Stimulated activated CD8-positive, alpha-beta memory T cell treated with anti-CD3 and anti-CD28 coated beads, Interleukin-15, amount 100 ng/mL, for 24 hours (primary cell): ENCODE data around the gene CNOT3.
A peak's percentile ranks its signal among the peaks of the same experiment; 100 is the strongest.

ENCODE experiments used
- DNase-seq: peaks from one replicate; pipeline ENCODE4 v3.0.0-alpha.2; 2020; ENCODE audit warnings: low read depth

Gene CNOT3

DNA sequence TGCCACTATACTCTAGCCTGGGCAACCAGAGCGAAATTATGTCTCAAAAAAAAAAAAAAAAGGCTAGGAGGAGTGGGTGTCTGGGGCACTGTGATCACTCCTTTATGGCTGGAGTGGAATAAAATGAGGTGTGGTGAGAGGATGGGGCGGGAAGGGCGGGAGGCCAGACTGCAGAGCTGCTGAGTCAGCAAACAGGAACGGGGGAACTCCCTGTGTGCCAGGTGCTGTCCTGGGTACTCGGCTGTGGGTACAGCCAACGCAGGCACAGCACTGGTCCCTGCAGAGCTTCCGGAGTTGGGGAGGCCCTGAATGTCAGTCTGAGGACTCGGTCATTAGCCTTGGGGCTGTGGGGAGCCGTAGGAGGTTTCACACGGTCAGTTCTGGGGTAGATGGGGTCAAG is 16.3 kb upstream of the CNOT3 start:
- DNase-seq: no peak

DNA sequence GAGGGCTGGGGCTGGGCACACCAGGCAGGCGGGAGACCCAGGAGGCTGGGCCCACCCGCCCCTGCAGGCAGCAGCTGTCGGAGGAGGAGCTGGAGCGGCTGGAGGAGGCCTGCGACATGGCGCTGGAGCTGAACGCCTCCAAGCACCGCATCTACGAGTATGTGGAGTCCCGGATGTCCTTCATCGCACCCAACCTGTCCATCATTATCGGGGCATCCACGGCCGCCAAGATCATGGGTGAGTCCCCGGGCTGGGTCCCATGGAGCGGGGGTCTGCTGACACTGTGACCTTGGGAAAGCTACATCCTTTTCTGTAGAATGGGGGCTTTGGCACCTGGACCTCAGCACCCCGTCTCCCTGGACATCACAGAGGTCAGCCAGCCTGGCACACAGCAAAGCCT is 13.9 kb upstream of the CNOT3 start:
- no peak for DNase-seq

DNA sequence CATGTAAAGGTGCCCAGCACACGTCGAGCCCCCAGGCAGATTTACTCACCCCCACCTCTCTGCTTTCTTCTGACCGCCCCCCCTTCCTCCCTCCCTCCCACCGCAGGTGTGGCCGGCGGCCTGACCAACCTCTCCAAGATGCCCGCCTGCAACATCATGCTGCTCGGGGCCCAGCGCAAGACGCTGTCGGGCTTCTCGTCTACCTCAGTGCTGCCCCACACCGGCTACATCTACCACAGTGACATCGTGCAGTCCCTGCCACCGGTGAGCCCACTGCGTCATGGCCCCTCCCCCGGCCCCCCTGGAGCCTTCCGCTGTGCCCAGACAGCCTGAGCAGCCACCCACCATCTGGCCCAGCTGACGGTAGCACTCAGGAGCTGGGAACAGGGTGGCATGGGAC is 13.2 kb upstream of the CNOT3 start:
- no peak for DNase-seq

DNA sequence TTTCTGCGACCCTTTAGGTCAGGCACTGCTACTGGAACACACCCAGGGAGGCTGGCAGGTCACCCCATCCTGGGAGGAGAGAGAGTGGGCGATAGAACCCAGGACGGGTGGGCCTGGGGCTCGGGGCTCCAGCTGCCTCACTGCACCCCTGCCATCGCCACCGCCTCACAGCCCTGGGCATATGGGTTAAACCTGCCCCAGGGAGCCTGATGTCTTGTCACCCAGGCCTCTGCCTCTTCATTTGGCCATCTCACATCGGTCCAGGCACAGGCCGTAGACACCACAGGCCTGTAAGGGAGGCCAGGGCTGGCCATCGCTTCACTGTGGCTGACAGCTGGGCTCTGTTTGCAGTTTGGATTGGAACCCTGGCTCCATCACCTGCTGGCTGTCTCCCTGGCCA is 11.8 kb upstream of the CNOT3 start:
- no peak for DNase-seq

DNA sequence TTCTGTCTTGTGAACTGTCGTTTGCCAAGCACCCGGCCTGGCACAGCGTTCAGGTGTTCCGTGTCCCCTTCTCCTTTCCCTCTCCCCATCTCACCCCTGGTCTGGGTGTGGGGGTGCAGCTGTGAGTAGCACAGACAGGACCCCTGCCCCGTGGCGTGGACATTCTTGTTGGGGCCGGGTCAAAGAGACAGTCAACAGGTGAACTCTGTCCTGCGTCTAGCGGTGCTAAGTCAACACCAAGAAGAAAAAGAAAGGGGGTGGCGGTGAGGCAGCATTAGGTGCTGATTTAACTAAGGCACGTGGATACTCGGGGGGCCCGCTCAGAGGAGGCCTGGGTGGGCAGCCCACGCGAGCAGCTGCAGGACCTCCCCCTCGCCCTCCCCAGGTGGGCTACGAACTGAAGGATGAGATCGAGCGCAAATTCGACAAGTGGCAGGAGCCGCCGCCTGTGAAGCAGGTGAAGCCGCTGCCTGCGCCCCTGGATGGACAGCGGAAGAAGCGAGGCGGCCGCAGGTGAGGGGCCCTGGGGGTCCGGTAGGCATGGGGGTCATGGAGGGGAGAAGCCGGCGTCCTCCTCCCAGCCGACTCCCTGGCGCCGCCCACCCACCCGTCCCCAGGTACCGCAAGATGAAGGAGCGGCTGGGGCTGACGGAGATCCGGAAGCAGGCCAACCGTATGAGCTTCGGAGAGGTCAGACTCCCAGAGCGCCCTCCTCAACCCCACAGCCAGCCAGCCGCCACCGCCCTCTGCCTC is 9.7 kb upstream of the CNOT3 start:
- DNase-seq: no peak

DNA sequence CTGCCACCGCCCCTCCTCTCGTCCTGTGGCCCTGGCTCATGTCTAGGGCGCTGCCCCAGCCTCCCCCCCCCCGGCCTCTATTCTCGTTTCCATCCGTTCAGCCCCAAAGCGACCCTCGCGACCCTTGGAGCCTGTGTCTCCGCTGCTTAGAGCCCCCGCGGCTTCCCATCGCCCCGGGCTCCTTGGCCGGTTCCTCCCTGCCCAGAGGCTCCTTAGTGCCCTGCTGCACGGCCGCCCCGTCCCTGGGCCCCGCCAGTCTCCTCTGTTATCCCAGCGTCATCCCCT is 9.2 kb upstream of the CNOT3 start:
- no peak for DNase-seq

DNA sequence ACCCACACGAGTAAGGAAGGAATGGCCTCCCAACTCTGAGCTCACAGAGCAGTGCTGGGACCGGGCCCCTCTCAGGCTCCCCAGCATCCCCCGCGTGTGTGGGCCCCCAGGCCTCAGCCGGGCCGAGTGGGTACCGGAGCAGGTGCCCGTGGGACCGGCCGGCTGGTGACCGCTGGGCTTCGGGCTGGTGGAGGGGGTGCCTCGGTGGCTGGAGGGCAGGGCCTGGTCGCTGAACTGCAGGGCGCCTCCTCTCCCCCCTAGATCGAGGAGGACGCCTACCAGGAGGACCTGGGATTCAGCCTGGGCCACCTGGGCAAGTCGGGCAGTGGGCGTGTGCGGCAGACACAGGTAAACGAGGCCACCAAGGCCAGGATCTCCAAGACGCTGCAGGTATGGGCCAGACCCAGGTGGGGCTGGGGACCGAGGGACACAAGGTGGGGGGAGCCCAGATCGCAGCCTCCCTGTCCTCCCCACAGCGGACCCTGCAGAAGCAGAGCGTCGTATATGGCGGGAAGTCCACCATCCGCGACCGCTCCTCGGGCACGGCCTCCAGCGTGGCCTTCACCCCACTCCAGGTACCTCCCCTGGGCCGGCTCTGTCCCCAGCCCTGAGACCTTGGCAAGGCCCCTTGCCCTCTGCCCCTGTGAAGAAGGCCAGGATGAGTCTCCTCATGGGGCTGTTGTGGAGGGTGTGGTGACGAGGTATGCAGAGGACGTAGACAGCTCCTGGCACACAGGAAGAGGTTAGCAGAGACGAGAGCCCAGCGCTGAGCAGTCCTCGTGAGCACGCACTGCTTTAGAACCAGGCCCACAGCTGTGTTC is 8.6 kb upstream of the CNOT3 start:
- no peak for DNase-seq

DNA sequence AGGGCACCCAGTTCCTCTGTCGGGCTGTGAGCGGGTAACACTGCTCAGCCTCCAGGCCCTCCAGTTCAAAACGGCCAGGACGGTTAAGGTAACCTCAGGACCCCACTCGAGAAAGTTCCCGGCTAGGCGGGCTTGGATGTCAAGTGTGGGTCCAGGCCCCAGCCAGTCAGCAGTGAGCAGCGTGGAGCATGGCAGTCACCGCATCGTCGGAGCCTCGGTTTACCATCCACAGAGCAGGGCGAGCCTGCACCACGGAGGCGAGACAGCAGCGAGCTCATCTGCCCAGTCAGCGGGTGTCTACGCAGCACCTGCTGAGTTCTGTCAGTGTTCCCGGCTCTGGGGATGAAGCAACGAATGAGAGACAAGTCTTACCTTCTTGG is 8.0 kb upstream of the CNOT3 start:
- no peak for DNase-seq

DNA sequence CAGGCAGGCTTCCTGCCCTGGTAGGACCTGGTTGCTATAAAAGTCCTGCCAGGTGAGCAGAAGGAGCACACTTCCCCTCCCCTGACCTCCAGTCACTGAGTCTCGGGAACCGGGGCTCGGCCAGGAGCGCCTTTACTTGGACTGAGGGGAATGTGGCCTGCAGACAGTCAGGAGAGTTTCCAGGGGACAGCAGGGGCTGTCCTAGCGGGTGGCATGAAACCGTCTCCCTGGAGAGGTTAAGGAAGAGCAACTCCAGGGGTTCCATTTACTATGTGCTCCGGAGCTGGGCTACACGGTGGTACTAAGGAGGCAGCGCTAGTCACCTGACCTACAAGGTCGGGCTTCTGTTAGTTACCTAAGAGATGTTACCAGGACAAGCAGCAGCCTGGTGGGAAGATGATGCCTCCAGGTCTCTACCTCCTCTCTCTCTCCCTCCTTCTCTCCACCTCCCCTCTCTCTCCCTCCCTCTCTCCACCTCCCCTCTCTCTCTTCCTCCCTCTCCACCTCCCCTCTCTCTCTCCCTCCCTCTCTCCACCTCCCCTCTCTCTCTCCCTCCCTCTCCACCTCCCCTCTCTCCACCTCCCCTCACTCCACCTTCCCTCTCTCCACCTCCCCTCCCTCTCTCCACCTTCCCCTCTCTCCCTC is 4.1 kb upstream of the CNOT3 start:
- no peak for DNase-seq

DNA sequence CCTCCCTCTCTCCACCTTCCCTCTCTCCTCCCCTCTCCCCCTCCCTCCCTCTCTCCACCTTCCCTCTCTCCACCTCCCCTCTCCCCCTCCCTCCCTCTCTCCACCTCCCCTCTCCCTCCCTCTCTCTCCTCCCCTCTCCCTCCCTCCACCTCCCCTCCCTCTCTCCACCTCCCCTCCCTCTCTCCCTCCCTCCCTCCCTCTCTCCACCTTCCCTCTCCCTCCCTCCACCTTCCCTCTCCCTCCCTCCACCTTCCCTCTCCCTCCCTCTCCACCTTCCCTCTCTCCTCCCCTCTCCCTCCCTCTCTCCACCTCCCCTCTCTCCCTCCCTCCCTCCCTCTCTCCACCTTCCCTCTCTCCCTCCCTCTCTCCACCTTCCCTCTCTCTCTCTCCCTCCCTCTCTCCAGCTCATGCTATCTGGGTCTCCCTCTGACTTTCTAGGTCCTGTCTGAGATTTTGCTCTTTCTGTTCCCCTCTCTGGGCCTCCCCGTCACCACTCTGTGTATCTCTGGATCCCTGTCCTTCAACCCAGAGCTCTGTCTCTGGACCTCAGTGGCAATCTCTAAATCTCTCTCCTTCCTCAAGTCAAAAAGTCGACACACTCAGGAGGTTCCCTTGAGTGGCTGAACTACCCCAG is 3.5 kb upstream of the CNOT3 start:
- no peak for DNase-seq

DNA sequence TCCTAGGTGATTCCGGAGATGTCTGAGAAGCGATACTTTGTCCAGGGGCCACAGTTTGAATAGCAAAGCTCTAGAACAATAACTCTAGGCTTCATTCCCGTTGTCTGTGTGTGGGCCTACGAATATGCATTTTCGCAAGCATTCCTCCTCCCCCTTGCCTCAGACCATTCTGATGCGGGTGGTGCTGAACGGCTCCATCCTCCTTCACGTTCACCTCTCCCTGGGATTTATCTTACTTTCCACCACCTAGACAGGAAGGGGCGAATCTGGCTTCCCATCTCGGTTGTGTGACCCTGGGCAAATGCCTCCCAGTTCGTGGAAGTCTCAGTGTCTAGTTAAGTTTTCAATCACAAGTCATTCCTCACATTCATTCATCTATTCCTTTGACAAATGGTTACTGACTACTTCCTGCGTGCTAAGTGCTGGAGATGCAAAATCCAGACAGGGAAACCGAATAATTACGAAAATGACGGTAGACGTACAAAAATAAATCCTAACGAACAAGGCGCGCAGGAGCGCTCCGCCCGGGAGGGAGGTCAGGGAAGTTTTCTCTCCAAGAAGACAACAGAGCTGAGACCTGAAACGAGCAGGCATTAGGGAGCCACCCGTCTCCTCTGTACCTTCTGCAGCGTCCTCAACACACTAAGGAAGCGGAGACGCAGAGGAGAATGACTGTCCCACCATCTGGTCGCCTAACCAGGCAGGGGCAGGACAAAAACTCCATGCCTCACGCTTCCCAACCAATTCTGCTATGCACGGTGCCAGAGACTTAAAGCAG is 1.3 kb upstream of the CNOT3 start:
- DNase-seq: no peak

DNA sequence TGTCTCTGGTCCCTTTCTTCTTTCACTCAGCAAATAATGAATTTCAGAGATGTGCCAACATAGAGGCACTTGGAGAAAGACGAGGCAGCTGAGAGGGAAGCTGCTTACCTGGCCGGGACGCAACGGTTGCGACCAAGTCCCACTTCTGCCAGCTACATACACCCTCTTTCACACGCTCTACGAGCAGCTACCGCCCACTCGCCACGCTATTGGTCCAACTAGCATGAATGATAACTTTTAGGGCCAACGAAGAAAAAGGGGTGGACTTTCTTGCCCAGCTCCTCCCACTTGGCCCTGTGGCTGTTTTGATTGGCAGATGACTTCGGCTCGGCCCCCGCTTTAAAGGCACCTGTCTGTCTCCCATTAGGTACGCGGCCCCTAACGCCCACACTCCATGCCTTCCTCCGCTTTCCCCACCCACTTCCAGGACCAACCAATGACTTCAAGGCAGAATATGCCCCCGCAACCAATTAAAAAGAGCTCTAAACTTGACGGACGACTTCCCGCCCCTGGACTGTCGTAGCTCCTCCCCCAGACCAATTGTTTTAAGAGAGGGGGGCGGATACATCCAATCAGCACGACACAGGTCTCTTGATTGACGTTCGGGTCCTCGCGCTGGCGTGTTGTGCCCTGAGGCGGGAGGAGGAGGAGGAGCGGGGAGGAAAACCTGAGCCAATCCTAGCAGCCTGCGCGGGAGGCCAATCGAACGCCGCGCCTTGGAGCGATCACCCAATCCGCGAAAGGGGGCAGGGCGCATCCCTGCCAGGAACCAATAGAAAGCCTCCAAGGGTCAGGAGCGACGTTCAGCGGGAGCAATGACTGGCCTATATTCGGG is 481 bp upstream of the CNOT3 start:
- peak; percentile 91 for DNase-seq

DNA sequence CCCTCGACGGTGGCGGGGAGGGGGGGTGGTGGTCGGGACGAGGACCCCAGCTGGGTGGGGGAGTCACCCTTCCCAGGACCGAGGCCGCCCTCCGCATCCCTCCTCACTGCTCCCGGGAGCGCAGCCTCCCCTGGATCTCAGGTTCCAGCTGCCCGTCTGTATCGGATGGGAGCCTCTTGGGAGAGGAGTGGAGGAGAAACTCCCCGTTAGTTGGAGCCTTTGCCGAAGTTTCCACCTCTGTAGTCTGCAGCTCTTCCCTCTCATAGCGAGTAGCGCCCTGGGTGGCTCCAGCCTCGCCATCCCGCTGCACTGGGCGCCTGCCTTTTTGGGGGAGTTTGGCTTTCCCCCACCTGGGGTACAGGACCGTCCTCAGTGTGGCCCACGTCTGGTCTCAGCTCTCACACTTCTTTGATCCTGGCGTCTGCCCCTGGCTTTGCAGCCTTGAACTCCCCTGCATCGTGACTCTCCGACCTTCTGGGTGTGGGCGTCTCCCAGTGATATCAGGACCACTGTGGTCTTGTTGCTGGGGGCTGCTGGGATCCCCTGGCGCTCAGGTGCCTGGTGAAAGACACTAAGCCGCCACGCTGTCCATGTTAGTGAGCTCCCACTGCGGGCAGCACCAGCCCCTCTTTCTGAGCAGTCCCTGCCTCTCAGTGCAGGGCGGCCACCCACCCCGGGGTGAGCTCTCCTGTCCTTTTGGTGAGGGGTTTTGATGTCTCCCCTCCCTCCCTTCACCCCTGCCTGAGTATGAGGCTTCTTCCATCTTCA is 1.1 kb downstream of the CNOT3 start:
- DNase-seq: no peak

DNA sequence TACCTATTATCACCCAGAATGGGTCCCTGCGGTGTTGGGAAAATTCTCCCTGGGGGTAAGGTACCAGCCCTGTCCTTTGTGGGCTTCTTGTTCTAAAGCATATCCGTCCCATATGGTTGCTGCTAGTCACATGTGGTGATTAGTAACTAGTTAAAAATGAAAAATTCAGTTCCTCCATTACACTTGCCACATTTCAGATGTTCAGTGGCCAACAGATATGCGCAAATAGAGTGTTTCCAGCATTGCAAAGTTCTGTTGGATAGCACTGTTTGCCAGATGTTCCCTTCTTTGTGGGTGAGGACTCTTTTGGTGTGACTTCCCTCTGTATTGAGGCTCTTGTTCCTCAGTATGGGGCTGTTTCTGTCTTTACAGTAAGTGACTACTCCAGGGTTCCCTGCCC is 3.8 kb downstream of the CNOT3 start:
- no peak for DNase-seq

DNA sequence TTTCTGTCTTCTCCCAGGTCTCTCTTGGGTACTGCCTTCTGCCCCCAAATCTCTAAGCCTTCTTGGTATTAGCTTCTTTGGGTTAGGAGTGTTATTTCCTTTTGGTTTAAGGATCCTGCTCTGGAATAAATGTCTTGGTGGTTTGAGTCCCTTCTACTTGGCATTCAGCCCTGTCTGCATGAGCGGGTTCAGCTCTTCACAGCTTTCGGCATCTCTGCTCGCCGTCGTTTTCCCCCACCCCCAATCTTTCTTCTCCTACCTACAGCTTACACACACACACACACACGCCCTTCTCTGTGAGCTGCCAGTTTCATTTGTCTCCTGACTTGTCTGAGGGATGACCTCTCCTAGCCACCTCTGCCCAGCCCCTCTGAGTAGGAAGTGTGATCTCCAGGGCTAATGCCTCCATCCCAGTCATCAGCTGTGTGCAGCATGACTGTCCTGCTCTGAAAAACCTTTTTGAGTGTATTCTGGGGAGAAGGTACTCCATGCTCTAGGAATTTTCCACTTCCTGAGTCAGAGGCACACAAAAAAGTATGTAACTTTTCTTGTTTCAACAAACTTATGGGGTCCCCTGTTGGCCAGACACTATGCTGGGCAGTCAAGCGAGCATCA is 4.7 kb downstream of the CNOT3 start:
- DNase-seq: no peak

DNA sequence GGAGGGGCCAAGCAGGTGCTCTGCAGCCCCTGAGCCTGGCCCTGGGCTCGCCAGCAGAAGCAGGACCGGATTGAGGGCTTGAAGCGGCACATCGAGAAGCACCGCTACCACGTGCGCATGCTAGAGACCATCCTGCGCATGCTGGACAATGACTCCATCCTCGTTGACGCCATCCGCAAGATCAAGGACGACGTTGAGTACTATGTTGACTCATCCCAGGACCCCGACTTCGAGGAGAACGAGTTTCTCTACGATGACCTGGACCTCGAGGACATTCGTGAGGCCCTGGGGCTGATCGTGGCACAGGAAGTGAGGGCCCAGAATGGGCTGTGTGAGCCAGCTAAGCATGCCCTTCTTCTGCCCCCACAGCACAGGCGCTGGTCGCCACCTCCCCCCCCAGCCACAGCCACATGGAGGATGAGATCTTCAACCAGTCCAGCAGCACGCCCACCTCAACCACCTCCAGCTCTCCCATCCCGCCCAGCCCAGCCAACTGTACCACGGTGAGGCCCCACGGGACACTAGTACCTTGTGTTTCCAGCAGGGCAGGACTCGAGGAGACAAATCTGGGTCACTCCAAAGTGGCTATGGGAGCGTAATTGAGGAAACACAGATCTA is 8.1 kb downstream of the CNOT3 start:
- no peak for DNase-seq

DNA sequence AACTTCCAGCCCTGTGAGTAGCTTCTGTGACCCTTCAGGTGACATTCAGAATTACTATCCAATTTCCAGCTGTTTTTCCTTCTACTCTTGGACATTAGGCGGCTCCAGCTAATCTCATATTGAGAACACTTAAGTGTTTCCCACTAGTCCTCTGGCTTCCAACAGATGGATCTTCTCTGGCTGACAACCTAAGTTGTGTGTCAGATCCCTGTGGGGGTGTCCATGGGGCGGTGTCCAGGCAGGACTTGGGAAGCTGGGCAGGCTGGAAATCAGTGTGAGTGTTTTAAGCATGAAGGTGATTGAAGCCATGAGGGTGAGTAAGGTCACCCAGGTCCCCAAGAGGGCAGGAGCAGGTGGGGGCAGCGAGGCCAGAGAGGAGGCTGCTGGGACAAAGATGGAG is 10.1 kb downstream of the CNOT3 start:
- no peak for DNase-seq

DNA sequence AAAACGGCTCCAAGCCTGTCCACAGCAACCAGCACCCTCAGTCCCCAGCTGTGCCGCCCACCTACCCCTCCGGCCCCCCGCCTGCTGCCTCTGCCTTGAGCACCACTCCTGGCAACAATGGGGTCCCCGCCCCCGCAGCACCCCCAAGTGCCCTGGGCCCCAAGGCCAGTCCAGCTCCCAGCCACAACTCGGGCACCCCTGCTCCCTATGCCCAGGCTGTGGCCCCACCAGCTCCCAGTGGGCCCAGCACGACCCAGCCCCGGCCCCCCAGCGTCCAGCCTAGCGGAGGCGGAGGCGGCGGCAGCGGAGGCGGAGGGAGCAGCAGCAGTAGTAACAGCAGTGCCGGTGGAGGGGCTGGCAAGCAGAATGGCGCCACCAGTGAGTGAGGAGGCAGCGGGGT is 10.6 kb downstream of the CNOT3 start:
- DNase-seq: no peak

DNA sequence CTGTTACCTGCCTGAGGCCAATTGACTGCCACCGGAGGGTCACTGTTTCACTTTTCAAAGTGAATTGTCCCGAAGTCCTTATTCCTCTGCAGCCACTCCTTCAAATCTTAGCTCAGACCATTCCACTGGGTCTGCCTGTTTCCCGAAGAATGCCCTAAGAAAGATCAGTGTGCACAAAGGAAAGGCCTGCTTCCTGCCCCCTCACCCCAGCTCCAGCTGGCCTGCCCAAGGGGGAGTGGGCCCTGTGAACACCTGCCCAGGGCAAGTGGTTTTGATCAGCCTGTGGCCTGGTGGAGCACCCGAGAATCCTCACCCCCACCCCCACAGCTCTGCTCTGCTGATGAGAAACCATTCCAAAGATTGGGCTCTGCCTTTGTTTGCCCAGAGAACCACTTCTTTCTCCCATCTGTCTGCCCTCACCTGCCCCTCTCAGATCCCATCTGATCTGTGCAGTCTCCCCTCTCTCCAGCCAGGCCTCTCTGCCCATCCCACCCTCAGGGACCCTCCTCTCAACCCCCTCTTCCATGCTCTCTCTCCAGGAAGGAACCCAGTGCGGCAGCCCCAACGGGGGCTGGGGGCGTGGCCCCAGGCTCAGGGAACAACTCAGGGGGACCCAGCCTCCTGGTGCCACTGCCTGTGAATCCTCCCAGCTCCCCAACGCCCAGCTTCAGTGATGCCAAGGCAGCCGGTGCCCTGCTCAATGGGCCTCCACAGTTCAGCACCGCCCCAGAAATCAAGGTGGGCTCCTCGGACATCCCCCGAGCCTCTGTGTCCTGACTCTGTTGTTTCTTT is 11.7 kb downstream of the CNOT3 start:
- DNase-seq: no peak
